Measurements from ENCODE around the gene TUBGCP3.

TUBGCP3 gene

GRCh38 chr13:112483299-112483698 is 104.7 kb downstream of the TUBGCP3 start:
- no peak for DNase-seq (ENCODE audit: low read depth)

- no peak for DNase-seq (ENCODE audit: low read depth)
Measured at GRCh38 chr13:112481458-112481857, 106.5 kb downstream of the TUBGCP3 start.

GRCh38 chr13:112479389-112479788 is 108.6 kb downstream of the TUBGCP3 start:
- DNase-seq (ENCODE audit: low read depth): no peak

- no peak for DNase-seq (ENCODE audit: low read depth)
Measured at GRCh38 chr13:112477070-112477619, 110.8 kb downstream of the TUBGCP3 start.

GRCh38 chr13:112475889-112476288 is 112.1 kb downstream of the TUBGCP3 start:
- DNase-seq (ENCODE audit: low read depth): no peak

GRCh38 chr13:112474869-112475268 is 113.1 kb downstream of the TUBGCP3 start:
- no peak for DNase-seq (ENCODE audit: low read depth)

- DNase-seq (ENCODE audit: low read depth): no peak
Measured at GRCh38 chr13:112473818-112474217, 114.1 kb downstream of the TUBGCP3 start.

GRCh38 chr13:112469071-112469745 is 118.7 kb downstream of the TUBGCP3 start:
- no peak for DNase-seq (ENCODE audit: low read depth)

- DNase-seq (ENCODE audit: low read depth): no peak
Measured at GRCh38 chr13:112468069-112468468, 119.9 kb downstream of the TUBGCP3 start.

- DNase-seq (ENCODE audit: low read depth): no peak
Measured at GRCh38 chr13:112467236-112467635, 120.7 kb downstream of the TUBGCP3 start.

- DNase-seq (ENCODE audit: low read depth): no peak
Measured at GRCh38 chr13:112466132-112467058, 121.6 kb downstream of the TUBGCP3 start.

GRCh38 chr13:112465251-112466131 is 122.5 kb downstream of the TUBGCP3 start:
- no peak for DNase-seq (ENCODE audit: low read depth)

GRCh38 chr13:112464720-112465119 is 123.2 kb downstream of the TUBGCP3 start:
- DNase-seq (ENCODE audit: low read depth): no peak

GRCh38 chr13:112462408-112462807 is 125.5 kb downstream of the TUBGCP3 start:
- no peak for DNase-seq (ENCODE audit: low read depth)

- DNase-seq (ENCODE audit: low read depth): no peak
Measured at GRCh38 chr13:112457485-112457884, 130.5 kb downstream of the TUBGCP3 start.

GRCh38 chr13:112457081-112457480 is 130.9 kb downstream of the TUBGCP3 start:
- DNase-seq (ENCODE audit: low read depth): no peak

- DNase-seq (ENCODE audit: low read depth): no peak
Measured at GRCh38 chr13:112456138-112457056, 131.6 kb downstream of the TUBGCP3 start.

GRCh38 chr13:112455476-112456059 is 132.4 kb downstream of the TUBGCP3 start:
- DNase-seq (ENCODE audit: low read depth): no peak

- DNase-seq (ENCODE audit: low read depth): no peak
Measured at GRCh38 chr13:112454648-112455334, 133.2 kb downstream of the TUBGCP3 start.

All from stimulated activated CD8-positive, alpha-beta memory T cell treated with anti-CD3 and anti-CD28 coated beads, Interleukin-12 subunit alpha, Interleukin-12 subunit beta, amount 100 ng/mL, for 4 hours (primary cell).